HepG2 (cell line): Measurements from ENCODE around the gene ACOT8. TPM values are rescaled to one million over a fixed set of nuclear protein-coding genes. Genes with fewer than 3 reads are reported as not detected.
A peak's percentile ranks its signal among the peaks of the same experiment; 100 is the strongest.

ENCODE experiments used
- CBX1 ChIP-seq: IDR thresholded peaks from one replicate; pipeline ENCODE4 v1.6.1; 2016; ENCODE audit warnings: antibody characterized with exemption, low read depth
- GMEB1 ChIP-seq: sonication (generic); formaldehyde crosslinking; IDR thresholded peaks from 2 replicates; pipeline ENCODE4 v1.5.1; 2020; ENCODE audit warnings: missing genetic modification reagents, mild to moderate bottlenecking, borderline replicate concordance
- KAT7 ChIP-seq: IDR thresholded peaks from 2 replicates; pipeline ENCODE4 v1.6.1; 2018; ENCODE audit warnings: borderline replicate concordance, missing compliant biosample characterization
- MED13 ChIP-seq: sonication (generic); formaldehyde crosslinking; IDR thresholded peaks from 2 replicates; pipeline ENCODE4 v1.5.0; 2020; ENCODE audit warnings: missing genetic modification reagents
- PBX3 ChIP-seq: sonication (generic); formaldehyde crosslinking; IDR thresholded peaks from 2 replicates; pipeline ENCODE4 v1.8.1; 2023; ENCODE audit warnings: missing genetic modification reagents, inconsistent platforms, borderline replicate concordance
- PLRG1 ChIP-seq: fragments of 450-650 bp; conservative IDR thresholded peaks from 2 replicates; pipeline ENCODE4 v1.6.1; 2016
- SNAI1 ChIP-seq: sonication (generic); formaldehyde crosslinking; IDR thresholded peaks from 2 replicates; pipeline ENCODE4 v1.5.0; 2020; ENCODE audit warnings: mild to moderate bottlenecking, missing genetic modification reagents, borderline replicate concordance
- SNAPC4 ChIP-seq: sonication (generic); formaldehyde crosslinking; IDR thresholded peaks from 2 replicates; pipeline ENCODE4 v1.4.0; 2020; ENCODE audit warnings: mild to moderate bottlenecking, missing genetic modification reagents
- TERF1 ChIP-seq: sonication (generic); formaldehyde crosslinking; IDR thresholded peaks from 2 replicates; pipeline ENCODE4 v1.8.0; 2022; ENCODE audit warnings: mild to moderate bottlenecking, missing genetic modification reagents, moderate library complexity
- ZC3H13 ChIP-seq: sonication (generic); formaldehyde crosslinking; IDR thresholded peaks from 2 replicates; pipeline ENCODE4 v1.8.1; 2023; ENCODE audit warnings: mild to moderate bottlenecking, missing genetic modification reagents, moderate library complexity
- ZNF143 ChIP-seq: sonication (generic); formaldehyde crosslinking; IDR thresholded peaks from 2 replicates; pipeline ENCODE4 v1.4.0; 2020; ENCODE audit warnings: missing genetic modification reagents
- ZNF431 ChIP-seq: sonication (generic); formaldehyde crosslinking; IDR thresholded peaks from 2 replicates; pipeline ENCODE4 v1.9.0; 2022; ENCODE audit warnings: missing genetic modification reagents, low read depth, mild to moderate bottlenecking, borderline replicate concordance
- polyA plus RNA-seq, 8 experiments: library from polyadenylated mRNA; depleted of rRNA in 3 of 8; stranded (reverse) in 7 of 8; unstranded in 1 of 8; fragments of >200 nt; fragmentation: Illumina TruSeq in 4 of 8; extraction: Trizol in 4 of 8; gene quantifications; 2 replicates each; pipeline versions ENCODE4 v1.2.1 to v1.2.3, GENCODE V29; 2011 to 2016; ENCODE audit warnings: low read depth in 4 of 8, missing spikeins in 1 of 8, mixed read lengths in 1 of 8; ENCODE audit not compliant: insufficient read depth in 1 of 8
- total RNA-seq, 5 experiments: library from RNA; depleted of rRNA; stranded (reverse); fragments of >200 nt; fragmentation: Illumina TruSeq; extraction: Trizol; gene quantifications; 2 replicates each; pipeline ENCODE4 v1.2.3, GENCODE V29; 2016; ENCODE audit warnings: low read depth in 1 of 5
- TF ChIP-seq, protein P1 (sequence below): sonication (generic); formaldehyde crosslinking; IDR thresholded peaks from 2 replicates; pipeline ENCODE4 v1.4.0; 2020; ENCODE audit warnings: missing genetic modification reagents
- TF ChIP-seq, protein P2 (sequence below): sonication (generic); formaldehyde crosslinking; IDR thresholded peaks from 2 replicates; pipeline ENCODE4 v1.9.0; 2021; ENCODE audit warnings: missing genetic modification reagents, borderline replicate concordance

The ACOT8 gene
- total and polyA plus RNA-seq, 2 of the 13 experiments (the other 11 are each of a cell fraction or from before 2014, with no cell fraction given) = 31.4 to 45.5 TPM

DNA sequence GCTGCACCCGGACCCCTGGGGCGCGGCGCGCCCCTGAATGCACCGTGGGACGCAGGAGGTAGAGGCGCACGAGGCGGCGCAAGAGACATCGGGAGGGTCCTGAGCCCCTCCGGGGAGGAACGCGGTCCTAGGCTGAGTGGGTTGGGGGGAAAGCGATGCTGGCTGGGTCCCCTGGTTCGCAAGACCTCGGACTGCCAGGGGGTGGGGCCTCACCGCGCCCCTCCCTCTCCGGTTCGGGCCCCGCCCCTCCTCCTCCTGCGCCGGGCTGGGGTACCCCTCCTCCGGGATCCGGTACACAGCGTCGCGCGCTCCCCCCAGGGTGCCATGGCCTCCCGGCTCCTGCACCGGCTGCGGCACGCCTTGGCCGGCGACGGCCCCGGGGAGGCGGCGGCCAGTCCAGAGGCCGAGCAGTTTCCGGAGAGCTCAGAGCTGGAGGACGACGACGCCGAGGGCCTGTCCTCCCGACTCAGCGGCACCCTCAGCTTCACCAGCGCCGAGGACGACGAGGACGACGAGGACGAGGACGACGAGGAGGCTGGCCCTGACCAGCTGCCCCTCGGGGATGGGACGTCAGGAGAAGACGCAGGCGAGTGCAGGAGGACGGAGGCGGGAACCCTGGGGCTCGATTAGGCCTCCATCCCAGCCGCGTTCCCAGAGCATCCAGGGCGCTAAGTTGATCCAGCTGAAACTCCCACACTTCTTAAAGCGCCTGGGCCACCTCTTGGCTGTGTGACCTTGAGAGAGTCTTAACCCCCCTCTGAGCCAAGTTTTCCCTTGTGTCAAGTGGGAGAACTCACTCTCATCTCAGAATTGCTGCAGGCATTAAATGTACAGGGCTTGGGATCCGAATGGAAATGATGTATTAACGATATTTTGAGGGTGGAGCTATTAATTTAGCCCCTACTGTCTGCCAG, 23.1 kb downstream of the ACOT8 start (continued):
- peak; percentile 78; the same call in 1 of the 2 replicates for TF ChIP-seq SNAI1 (CRISPR knock-in tag)
- TF ChIP-seq PLRG1 = no peak
- peak; percentile 68; the same call in 1 of the 2 replicates for TF ChIP-seq KAT7 (CRISPR knock-in tag)
- no peak for TF ChIP-seq PBX3 (CRISPR knock-in tag)
- TF ChIP-seq, protein P1, sequence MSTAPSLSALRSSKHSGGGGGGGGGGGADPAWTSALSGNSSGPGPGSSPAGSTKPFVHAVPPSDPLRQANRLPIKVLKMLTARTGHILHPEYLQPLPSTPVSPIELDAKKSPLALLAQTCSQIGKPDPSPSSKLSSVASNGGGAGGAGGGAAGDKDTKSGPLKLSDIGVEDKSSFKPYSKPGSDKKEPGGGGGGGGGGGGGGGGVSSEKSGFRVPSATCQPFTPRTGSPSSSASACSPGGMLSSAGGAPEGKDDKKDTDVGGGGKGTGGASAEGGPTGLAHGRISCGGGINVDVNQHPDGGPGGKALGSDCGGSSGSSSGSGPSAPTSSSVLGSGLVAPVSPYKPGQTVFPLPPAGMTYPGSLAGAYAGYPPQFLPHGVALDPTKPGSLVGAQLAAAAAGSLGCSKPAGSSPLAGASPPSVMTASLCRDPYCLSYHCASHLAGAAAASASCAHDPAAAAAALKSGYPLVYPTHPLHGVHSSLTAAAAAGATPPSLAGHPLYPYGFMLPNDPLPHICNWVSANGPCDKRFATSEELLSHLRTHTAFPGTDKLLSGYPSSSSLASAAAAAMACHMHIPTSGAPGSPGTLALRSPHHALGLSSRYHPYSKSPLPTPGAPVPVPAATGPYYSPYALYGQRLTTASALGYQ (CRISPR knock-in tag) = peak; percentile 68; the same call in 1 of the 2 replicates
- TF ChIP-seq CBX1 = peak; percentile 47
- TF ChIP-seq ZNF143 (CRISPR knock-in tag) = peak; percentile 6; the same call in 1 of the 2 replicates
- peak; percentile 84; the same call in 1 of the 2 replicates for TF ChIP-seq ZC3H13 (CRISPR knock-in tag)
- TF ChIP-seq SNAPC4 (CRISPR knock-in tag) = peak; percentile 34; the same call in 1 of the 2 replicates
- peak; percentile 49; the same call in 1 of the 2 replicates for TF ChIP-seq MED13
- TF ChIP-seq, protein P2, sequence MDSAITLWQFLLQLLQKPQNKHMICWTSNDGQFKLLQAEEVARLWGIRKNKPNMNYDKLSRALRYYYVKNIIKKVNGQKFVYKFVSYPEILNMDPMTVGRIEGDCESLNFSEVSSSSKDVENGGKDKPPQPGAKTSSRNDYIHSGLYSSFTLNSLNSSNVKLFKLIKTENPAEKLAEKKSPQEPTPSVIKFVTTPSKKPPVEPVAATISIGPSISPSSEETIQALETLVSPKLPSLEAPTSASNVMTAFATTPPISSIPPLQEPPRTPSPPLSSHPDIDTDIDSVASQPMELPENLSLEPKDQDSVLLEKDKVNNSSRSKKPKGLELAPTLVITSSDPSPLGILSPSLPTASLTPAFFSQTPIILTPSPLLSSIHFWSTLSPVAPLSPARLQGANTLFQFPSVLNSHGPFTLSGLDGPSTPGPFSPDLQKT = 0 out of 2 replicates have a peak, but pooled peaks have one; percentile 14
- no peak; the same call in 1 of the 2 replicates for TF ChIP-seq GMEB1 (CRISPR knock-in tag)
- TF ChIP-seq ZNF431 (CRISPR knock-in tag) = peak; percentile 21; the same call in 1 of the 2 replicates
- no peak for TF ChIP-seq TERF1 (CRISPR knock-in tag)
